Esophagus muscularis mucosa (tissue), 4 donors: ENCODE data around the gene TDRD12.

ENCODE experiments used
- EP300 ChIP-seq: sonication (generic); formaldehyde crosslinking; IDR thresholded peaks from one replicate; pipeline ENCODE4 v1.6.1; 2017; ENCODE audit warnings: antibody characterized with exemption
- POLR2A ChIP-seq: fragments of 450-650 bp; IDR thresholded peaks from one replicate; pipeline ENCODE4 v1.6.1; 2017; ENCODE audit warnings: antibody characterized with exemption, moderate library complexity, mild to moderate bottlenecking, low read depth
- TF ChIP-seq, protein P1 (sequence below), 3 experiments: fragments of 200-600 bp in 2 of 3; fragments of 450-650 bp in 1 of 3; sonication (generic) in 2 of 3; IDR thresholded peaks; one replicate each; pipeline ENCODE4 v1.5.1; 2017 to 2019; ENCODE audit warnings: antibody characterized with exemption in 3 of 3, mild to moderate bottlenecking in 2 of 3, moderate library complexity in 1 of 3

DNA sequence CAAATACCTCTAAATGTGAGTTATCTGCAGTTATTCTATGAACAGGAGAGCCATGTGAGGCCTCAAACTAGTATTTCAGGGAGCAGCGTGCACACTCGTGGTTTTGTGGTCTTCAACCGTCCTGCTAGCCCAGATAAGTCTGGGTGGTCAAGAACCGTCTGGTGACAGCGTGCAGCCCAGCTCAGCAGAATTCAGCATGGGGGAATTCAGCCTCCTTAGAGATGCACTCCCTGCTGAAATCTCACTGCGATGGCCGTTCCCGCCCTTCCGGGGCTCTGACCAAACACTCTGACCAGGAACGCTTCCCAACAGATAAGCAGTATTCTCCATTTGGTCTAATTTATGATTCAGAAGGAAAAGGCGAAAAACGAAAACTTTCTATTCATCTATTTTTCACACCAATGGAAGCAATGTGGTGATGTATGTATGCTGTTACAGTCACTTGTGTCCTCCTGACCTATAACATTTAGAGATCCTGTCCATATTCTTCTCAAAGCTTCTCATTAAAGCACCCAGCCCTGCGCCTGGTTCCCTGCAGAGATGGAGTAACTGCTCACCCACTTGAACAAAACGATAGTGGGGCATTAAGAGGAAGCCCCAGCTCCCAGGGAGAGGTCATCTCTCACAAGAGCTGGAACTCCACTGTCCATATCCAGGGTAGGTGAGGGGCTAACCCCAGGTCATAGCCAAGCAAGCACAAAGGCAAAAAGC lies 47.5 kb upstream of the TDRD12 start:
- TF ChIP-seq, protein P1, sequence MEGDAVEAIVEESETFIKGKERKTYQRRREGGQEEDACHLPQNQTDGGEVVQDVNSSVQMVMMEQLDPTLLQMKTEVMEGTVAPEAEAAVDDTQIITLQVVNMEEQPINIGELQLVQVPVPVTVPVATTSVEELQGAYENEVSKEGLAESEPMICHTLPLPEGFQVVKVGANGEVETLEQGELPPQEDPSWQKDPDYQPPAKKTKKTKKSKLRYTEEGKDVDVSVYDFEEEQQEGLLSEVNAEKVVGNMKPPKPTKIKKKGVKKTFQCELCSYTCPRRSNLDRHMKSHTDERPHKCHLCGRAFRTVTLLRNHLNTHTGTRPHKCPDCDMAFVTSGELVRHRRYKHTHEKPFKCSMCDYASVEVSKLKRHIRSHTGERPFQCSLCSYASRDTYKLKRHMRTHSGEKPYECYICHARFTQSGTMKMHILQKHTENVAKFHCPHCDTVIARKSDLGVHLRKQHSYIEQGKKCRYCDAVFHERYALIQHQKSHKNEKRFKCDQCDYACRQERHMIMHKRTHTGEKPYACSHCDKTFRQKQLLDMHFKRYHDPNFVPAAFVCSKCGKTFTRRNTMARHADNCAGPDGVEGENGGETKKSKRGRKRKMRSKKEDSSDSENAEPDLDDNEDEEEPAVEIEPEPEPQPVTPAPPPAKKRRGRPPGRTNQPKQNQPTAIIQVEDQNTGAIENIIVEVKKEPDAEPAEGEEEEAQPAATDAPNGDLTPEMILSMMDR (IDR thresholded peaks at IDR 0.05) = no peak
- TF ChIP-seq POLR2A (no peak), EP300 (no peak)
